Measurements from ENCODE around the gene DENND2C. TPM values are rescaled to one million over a fixed set of nuclear protein-coding genes. Genes with fewer than 3 reads are reported as not detected.

The DENND2C gene
- polyA plus RNA-seq, 1 donor from 2014 or later, result 0.26 TPM

DNA sequence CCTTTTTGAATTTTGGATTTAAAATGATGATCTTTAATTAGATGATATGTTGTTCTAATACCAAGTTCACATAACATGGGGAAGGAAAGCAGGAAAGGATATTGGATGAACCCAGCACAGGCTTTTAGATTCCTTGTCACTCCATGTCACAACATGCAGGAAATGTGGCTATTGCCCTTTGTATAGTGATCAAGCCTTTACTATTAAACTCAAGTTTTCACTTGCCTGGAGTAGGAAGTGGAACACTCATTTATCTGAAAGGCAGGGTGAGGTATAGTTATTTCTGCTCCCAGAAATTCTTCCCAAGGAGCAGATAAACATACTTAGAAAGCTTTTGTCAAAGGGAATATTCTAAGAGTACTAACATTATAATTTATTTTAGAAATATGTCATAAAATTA is 51.2 kb downstream of the DENND2C start:
- H3K36me3 ChIP-seq (ENCODE audit: insufficient read depth, low read length), result no peaks in the 10 kb centered on the region
- no peak overlapping the region for H3K9ac ChIP-seq (ENCODE audit: low read length)
- no peak overlapping the region for H2AFZ ChIP-seq (ENCODE audit: low read depth, low read length)
- no peaks in the 10 kb centered on the region for H3K9me2 ChIP-seq (ENCODE audit: insufficient read depth, low read length)
- H3K4me3 ChIP-seq (ENCODE audit: low read length), result no peak overlapping the region
- no peaks in the 10 kb centered on the region for H4K20me1 ChIP-seq (ENCODE audit: insufficient read depth)
- no peak overlapping the region for H3K27ac ChIP-seq (ENCODE audit: low read length)
- no peak for TF ChIP-seq EP300 (conservative IDR thresholded peaks at IDR 0.05; ENCODE audit: poor library complexity, severe bottlenecking)
- TF ChIP-seq TAF1 (IDR thresholded peaks at IDR 0.05; ENCODE audit: low read depth), result no peak
- TF ChIP-seq POLR2AphosphoS5 (IDR thresholded peaks at IDR 0.05), result no peak
- no peak for TF ChIP-seq SMC3 (conservative IDR thresholded peaks at IDR 0.05; ENCODE audit: poor library complexity)
- TF ChIP-seq REST (IDR thresholded peaks at IDR 0.05; ENCODE audit: borderline replicate concordance), result no peak
- TF ChIP-seq RAD21 (conservative IDR thresholded peaks at IDR 0.05), result no peak
- TF ChIP-seq, protein P1, sequence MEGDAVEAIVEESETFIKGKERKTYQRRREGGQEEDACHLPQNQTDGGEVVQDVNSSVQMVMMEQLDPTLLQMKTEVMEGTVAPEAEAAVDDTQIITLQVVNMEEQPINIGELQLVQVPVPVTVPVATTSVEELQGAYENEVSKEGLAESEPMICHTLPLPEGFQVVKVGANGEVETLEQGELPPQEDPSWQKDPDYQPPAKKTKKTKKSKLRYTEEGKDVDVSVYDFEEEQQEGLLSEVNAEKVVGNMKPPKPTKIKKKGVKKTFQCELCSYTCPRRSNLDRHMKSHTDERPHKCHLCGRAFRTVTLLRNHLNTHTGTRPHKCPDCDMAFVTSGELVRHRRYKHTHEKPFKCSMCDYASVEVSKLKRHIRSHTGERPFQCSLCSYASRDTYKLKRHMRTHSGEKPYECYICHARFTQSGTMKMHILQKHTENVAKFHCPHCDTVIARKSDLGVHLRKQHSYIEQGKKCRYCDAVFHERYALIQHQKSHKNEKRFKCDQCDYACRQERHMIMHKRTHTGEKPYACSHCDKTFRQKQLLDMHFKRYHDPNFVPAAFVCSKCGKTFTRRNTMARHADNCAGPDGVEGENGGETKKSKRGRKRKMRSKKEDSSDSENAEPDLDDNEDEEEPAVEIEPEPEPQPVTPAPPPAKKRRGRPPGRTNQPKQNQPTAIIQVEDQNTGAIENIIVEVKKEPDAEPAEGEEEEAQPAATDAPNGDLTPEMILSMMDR (IDR thresholded peaks at IDR 0.05; ENCODE audit: poor library complexity, severe bottlenecking), result no peak
- no peak for TF ChIP-seq EZH2 (IDR thresholded peaks at IDR 0.05; ENCODE audit: borderline replicate concordance, insufficient read depth, low read length, poor library complexity, severe bottlenecking)
- no peak for TF ChIP-seq MXI1 (conservative IDR thresholded peaks at IDR 0.05; ENCODE audit: poor library complexity, severe bottlenecking)
- no peaks in the 10 kb centered on the region for H3K79me2 ChIP-seq (replicated peaks; ENCODE audit: insufficient read depth, low read length)
- no peaks in the 10 kb centered on the region for H3F3A ChIP-seq (ENCODE audit: insufficient read depth, low read length, poor library complexity, severe bottlenecking)
- H3K9me3 ChIP-seq (ENCODE audit: low read length), result no peaks in the 10 kb centered on the region
- H3K27me3 ChIP-seq (ENCODE audit: insufficient read depth, low read depth, low read length), result no peaks in the 10 kb centered on the region
- no peak overlapping the region for H3K4me2 ChIP-seq (ENCODE audit: low read length)

DNA sequence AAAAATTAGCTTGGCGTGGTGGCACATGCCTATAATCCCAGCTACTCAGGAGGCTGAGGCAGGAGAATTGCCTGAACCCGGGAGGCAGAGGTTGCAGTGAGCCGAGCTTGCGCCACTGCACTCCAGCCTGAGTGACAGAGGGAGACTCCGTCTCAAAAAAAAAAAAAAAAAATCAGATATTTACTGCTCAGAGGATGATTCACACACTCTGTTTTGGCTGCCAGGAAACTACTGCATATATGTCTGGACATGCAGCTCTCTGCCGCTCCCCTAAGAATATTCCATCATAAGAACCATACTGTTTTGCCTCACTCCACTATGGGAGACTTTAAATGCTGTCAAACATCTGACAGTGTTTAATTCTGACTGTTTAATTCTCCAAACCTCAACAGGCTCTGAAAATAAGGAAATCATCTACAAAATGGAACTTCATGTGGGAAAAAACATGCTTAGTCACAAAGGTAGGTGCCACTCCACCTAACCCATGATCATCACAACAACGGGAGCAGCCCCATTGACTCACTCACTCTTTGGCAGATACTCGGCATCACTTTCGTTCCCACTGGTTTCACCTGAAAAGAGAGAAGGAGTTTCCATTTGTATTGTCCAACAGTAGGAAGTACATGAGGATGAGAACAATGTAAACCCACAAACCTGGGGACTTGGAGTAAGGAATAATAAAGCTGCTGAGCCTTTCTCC is 59.2 kb downstream of the DENND2C start:
- H4K20me1 ChIP-seq (ENCODE audit: insufficient read depth), result no peaks in the 10 kb centered on the region
- no peaks in the 10 kb centered on the region for H3K36me3 ChIP-seq (ENCODE audit: insufficient read depth, low read length)
- H3K27me3 ChIP-seq (ENCODE audit: insufficient read depth, low read depth, low read length), result no peaks in the 10 kb centered on the region
- no peaks in the 10 kb centered on the region for H3K9me3 ChIP-seq (ENCODE audit: low read length)
- no peaks in the 10 kb centered on the region for H3K79me2 ChIP-seq (replicated peaks; ENCODE audit: insufficient read depth, low read length)
- no peak overlapping the region for H3K4me3 ChIP-seq (ENCODE audit: low read length)
- TF ChIP-seq TAF1 (IDR thresholded peaks at IDR 0.05; ENCODE audit: low read depth), result no peak
- no peak for TF ChIP-seq EP300 (conservative IDR thresholded peaks at IDR 0.05; ENCODE audit: poor library complexity, severe bottlenecking)
- no peak for TF ChIP-seq REST (IDR thresholded peaks at IDR 0.05; ENCODE audit: borderline replicate concordance)
- TF ChIP-seq RAD21 (conservative IDR thresholded peaks at IDR 0.05), result no peak
- TF ChIP-seq EZH2 (IDR thresholded peaks at IDR 0.05; ENCODE audit: borderline replicate concordance, insufficient read depth, low read length, poor library complexity, severe bottlenecking), result no peak
- TF ChIP-seq MXI1 (conservative IDR thresholded peaks at IDR 0.05; ENCODE audit: poor library complexity, severe bottlenecking), result no peak
- TF ChIP-seq SMC3 (conservative IDR thresholded peaks at IDR 0.05; ENCODE audit: poor library complexity), result no peak
- TF ChIP-seq, protein P1 (IDR thresholded peaks at IDR 0.05; ENCODE audit: poor library complexity, severe bottlenecking), result no peak
- H2AFZ ChIP-seq (ENCODE audit: low read depth, low read length), result no peak overlapping the region
- no peak overlapping the region for H3K4me2 ChIP-seq (ENCODE audit: low read length)
- no peaks in the 10 kb centered on the region for H3K9me2 ChIP-seq (ENCODE audit: insufficient read depth, low read length)
- no peak overlapping the region for H3K9ac ChIP-seq (ENCODE audit: low read length)
- H3K27ac ChIP-seq (ENCODE audit: low read length), result no peak overlapping the region
- no peaks in the 10 kb centered on the region for H3F3A ChIP-seq (ENCODE audit: insufficient read depth, low read length, poor library complexity, severe bottlenecking)
